Activated CD8-positive, alpha-beta memory T cell treated with anti-CD3 and anti-CD28 coated beads, Interleukin-2, amount 50 U/mL, for 1 hour (primary cell): Measurements from ENCODE around the gene CCNT2.
"Not testable (repeated sequence)": the region's sequence is repeated elsewhere in the genome, so short reads cannot be mapped to it uniquely, and the experiment has no call there.

Source experiments
- DNase-seq: peaks from one replicate; pipeline ENCODE4 v3.0.0-alpha.2; 2020; ENCODE audit errors: extremely low read depth

The CCNT2 gene

DNA sequence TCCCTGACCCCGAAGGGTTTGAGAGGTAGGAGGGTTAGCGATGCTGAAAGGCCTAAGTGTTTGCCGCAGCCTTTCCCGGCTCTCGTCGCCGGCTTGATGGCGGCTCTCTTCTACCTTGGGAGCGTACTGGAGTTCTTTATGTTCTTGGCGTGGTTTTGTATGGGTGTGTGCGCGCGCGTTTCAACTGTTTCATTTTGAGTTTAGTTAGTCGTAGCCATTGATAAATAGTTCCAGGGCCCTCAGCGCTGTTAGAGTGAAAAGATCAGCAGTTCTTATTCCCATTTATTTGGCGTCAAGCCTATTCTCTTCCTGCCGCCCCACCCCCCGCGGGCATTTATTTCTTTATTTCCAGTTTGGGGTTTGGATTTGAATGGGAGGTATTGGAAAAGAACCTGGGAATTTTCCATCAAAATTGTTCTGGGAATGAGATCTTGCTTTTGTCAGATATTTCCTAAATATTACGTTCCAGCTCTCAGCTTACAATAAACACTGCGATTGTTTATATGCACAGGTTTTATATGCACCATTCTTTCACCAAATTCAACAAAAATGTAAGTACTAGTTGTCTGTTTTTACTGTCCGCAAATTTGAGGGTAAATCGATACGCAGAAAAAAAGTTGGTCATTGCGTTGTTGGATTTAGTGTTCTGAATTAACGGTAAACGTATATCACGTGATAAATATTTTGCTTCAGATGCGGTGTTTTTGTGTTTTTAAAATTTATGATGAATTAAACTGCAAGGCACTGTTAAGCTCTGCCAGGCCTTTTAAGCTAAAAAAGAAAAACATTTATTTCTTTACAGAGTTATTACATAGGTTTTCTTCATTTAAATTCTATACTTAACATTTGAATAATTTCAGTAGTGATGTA is 954 bp downstream of the CCNT2 start:
- DNase-seq = no peak

DNA sequence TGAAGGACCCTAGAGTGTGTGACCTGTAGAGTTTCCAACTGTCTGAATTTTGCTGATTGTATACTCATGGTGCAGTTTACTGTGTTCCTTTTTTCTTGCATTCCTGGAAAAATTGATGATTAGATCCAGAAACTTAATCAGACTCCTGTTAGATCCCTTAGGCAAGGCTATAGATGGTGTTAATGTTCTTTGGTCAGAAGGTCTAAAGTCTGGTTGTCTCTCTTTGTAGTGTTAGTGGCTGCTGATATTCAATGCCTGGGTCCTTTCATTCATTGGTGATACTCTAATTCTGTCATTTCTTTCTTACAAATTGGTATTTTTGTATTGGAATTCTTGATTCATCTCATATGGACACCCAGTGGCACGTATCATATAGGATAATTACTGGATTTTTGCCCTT is 6.3 kb downstream of the CCNT2 start:
- no peak for DNase-seq

GRCh38 chr2:134926231-134926931 is 7.8 kb downstream of the CCNT2 start:
- no peak for DNase-seq

GRCh38 chr2:134927195-134927594 is 8.6 kb downstream of the CCNT2 start:
- DNase-seq = no peak

DNA sequence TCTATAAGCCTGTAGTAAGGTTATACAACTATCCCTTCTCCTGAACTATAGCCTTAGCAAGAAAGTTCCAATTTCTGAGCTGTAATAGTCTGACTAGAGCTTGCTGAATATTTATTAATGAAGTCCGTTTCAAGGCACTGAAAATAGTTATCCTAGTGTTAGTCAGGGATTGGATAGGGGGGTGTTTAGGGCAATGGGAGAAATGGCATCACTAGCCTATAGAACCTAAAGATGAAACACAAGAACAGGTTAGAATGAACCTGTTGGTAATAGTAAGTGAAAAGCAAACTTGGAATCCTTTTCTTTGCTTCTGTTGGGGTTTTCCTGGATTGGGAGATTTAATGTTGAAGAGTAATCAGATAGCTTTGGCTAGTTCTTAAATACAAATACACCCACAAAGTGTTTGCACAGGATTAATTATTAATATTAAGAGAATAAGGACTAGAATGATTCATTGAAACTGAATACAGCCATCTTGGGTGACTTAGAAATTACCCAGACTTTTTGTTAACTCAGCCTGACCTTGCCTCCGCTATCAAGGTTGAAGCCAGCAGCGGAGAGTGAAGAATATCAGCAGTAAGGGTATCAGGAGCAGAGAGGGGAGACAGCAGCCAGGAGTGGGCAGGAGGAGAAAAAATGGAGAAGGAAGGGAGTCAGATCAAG is 14.4 kb downstream of the CCNT2 start:
- DNase-seq = no peak

DNA sequence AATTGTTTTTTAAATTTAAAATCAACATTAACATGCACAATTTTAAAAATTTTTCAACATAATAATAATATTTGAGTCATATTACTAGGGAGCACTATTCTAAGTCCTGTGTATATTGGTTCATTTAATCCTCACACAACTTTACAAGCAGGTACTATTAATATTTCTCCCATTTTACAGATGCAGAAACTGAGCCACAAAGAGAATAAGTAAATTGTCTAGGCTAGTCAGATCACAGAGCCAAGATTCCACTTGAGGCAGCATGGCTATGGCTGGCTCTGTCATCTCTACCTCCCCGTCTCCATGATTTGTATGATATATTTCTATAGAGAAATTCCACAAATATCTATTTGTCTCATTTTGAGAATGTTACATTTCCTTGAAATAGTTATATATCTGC is 15.1 kb downstream of the CCNT2 start:
- DNase-seq = no peak

DNA sequence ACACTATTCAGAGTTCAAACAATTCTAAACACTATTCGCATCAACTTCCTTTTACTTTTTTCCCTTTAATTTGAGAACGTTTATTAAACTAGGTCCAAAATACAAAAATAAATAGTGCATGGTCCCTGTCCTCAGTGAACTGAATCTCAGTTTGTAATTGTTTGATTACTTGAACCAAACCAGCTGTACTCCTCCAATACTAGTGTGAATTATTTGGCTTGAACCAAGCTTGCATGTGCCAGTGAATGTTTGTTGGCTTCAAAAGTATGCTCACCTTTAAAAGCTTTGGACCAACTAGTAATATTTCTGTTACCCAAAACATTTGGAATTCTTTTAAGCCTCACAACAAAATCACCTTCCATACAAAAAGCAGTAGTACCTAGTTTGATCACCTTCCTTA is 15.5 kb downstream of the CCNT2 start:
- no peak for DNase-seq

- no peak for DNase-seq
Observed at GRCh38 chr2:134934641-134935040, 16.0 kb downstream of the CCNT2 start.

DNA sequence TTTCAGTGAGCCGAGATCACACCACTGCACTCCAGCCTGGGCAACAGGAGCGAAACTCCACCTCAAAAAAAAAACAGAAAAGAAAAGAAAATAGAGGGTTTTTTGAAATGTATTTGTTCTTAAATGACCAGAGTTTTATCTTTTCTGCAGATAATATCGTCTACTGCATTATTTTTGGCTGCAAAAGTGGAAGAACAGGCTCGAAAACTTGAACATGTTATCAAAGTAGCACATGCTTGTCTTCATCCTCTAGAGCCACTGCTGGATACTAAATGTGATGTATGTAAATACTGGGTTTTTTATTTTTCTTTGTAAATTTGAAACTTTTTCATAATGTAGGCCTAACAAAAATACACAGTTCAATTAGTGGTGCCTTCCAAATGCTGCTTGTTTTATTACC is 18.1 kb downstream of the CCNT2 start:
- DNase-seq = no peak

GRCh38 chr2:134943540-134943939 is 24.9 kb downstream of the CCNT2 start:
- no peak for DNase-seq

DNA sequence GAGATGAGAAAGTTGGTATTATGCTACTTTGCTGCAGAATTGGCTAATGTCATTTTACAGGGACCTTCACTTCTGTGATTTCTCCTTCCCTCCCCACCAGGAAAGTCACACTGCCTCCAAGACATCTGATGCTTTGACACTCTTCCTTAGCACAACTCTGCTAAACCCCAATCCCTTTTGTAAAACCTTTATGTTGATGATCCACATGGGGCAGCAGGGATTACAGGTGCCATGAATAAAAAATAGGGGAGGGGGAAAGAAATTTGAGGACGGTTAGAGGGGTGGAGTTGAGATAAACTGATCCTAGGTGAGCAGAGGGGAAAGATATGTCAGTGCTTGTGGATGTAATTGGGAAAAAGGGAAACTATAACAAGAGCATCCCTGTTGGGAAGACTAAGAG is 26.4 kb downstream of the CCNT2 start:
- no peak for DNase-seq

DNA sequence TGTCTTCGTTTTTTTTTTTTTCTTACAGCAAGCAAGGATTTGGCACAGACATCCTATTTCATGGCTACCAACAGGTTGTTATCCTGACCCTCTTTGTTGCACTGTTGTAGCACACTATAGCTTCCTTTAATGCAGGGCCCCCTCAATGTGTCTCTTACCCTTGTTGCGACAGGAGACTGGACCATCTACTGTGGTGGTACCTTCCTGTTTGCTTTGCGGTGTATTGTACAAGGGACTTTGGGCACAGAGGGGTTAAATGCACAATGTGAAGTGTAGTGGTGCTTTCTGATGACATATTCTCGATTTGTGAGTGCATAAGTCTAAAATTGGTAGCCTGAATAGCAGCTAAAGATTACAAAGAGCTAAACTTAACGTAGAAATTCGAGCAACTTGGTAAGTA is 27.5 kb downstream of the CCNT2 start:
- DNase-seq = no peak

DNA sequence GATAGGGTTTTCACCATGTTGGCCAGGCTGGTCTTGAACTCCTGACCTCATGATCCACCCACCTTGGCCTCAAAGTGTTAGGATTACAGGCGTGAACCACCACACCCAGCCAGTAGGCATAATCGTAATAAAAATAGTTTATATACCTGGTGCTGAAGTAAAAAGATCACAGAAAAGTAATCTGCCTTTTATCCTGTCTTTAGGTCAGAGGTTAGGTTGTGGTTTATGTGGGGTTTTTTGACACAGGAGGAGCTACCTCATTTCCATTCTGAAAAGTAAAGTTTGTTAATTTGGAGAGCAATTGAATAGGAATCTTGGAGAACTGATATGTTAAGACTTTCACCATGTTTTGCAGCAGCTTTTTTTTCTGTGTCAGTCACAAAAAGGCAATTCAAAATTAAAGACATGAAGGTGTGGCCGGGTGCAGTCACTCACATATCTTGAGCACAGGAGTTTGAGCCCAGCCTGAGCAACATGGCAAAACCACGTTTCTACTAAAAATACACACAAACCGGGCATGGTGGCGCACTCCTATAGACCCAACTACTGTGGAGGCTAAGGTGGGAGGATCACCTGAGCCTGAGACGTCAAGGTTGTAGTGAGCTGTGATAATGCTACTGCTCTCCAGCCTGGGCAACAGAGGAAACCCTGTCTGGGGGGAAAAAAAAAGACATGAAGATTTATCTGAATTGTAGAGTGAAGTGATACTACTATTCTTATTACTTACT is 31.5 kb downstream of the CCNT2 start:
- DNase-seq = no peak

DNA sequence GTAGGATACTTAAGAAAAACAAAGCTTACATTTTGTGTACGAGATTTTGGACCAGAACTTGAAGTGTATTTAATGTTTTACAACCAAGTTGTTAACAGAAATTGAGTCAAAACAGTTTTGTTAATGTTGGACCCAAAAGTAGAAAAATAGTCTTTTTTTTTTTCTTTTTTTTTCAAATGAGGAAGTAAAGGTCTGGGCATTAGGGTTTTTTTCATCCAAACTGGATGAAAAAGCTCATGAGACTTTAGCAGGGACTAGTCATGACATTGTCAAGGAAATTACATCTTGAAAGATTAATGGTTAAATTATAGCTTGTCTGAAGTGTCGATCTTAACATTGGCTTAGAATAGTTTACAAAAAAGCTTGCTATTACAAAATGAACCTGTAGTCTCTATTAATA is 32.3 kb downstream of the CCNT2 start:
- no peak for DNase-seq

DNA sequence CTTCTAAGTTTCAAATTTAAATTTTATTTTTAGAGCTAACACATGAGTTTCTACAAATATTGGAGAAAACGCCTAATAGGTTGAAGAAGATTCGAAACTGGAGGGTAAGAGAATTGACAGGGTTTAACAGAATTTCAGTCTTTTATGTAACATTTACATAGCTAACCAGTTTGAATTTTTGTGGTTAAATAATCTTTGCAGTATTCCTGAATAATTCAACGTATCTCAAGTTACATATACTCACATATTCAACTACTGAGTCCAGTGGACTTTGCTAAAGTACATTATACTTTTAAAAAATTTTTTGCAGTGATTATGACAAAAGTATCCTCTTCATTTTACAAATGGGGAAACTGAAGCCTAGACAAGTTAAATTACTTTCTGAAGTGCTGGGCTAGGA is 34.0 kb downstream of the CCNT2 start:
- DNase-seq = no peak

DNA sequence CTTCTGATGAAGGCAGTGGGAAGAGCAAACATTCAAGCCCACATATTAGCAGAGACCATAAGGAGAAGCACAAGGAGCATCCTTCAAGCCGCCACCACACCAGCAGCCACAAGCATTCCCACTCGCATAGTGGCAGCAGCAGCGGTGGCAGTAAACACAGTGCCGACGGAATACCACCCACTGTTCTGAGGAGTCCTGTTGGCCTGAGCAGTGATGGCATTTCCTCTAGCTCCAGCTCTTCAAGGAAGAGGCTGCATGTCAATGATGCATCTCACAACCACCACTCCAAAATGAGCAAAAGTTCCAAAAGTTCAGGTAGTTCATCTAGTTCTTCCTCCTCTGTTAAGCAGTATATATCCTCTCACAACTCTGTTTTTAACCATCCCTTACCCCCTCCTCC is 35.4 kb downstream of the CCNT2 start:
- no peak for DNase-seq

DNA sequence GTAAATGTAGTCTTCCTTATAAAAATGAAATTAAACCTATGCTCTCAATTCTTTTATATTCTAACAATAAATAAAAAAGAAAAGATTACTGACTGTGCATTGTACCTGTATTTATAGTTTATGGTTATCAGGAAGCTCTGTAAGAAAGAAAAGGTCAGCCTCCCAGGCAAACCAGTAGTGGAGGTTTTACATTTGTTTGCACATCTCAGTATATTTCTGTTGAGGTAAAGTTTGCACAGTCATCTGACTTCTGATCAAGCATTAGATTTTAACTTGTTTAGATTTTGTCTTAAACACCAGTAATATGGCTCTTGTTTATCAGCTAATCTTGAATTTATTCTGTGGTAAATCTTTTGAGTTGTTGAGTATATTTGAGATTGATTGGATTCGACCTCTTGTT is 37.1 kb downstream of the CCNT2 start:
- no peak for DNase-seq

GRCh38 chr2:134957477-134957876 is 38.9 kb downstream of the CCNT2 start:
- DNase-seq = no peak

DNA sequence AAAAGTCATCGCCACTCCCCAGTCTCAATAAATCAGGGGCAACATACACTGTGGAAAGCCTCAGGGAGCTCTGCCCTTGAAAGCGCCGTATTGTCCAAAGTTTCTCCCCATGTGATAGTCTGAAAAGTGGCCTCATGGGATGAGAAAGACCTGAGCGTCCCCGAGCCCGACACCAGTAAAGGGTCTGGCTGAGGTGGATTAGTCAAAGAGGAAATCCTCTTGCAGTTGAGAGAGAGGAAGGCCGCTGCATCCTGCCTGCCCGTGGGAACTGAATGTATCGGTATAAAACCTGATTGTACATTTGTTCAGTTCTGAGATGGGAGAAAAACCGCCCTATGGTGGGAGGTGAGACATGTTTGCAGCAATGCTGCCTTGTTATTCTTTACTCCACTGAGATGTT is 48.5 kb downstream of the CCNT2 start:
- DNase-seq = not testable (repeated sequence)

- DNase-seq = no peak
Observed at GRCh38 chr2:134973241-134974138, 54.9 kb downstream of the CCNT2 start.
